ENCODE results near the gene ANAPC13. TPM values are rescaled to one million over a fixed set of nuclear protein-coding genes. Genes with fewer than 3 reads are reported as not detected.

ANAPC13 gene
- total RNA-seq, result 47.4 and 62.3 TPM in 2 replicates

GRCh38 chr3:134485718-134486576 lies at the start of gene ANAPC13, which contains the start of gene CEP63:
TSS of gene ANAPC13 (minus strand) at chr3:134485985. CDS start at chr3:134482904, 3,081 bp downstream.
TSS of gene CEP63 (plus strand) at chr3:134486057. CDS start at chr3:134495321, 9,264 bp downstream.

Other genes with a start within 250 kb of the ANAPC13 start
- gene RYK, start 235.1 kb downstream of the ANAPC13 start, total RNA-seq, result 92.0 and 114 TPM in 2 replicates
- gene AMOTL2, start 111.5 kb downstream of the ANAPC13 start, total RNA-seq, result 23.6 and 58.7 TPM in 2 replicates
- 15.2 and 16.6 TPM in 2 replicates for gene CEP63, start 72 bp upstream of the ANAPC13 start, total RNA-seq
- gene KY, start 165.0 kb upstream of the ANAPC13 start, total RNA-seq, result not detected in 2 replicates

Data from dermis lymphatic vessel endothelial cell (primary cell).